Activated effector memory CD4-positive, alpha-beta T cell treated with Interleukin-2 at 50 U/mL for 16 hours (primary cell): Measurements from ENCODE around the gene POLR2F.
"Not testable (repeated sequence)": the region's sequence is repeated elsewhere in the genome, so short reads cannot be mapped to it uniquely, and the experiment has no call there.

Experiments used
- DNase-seq: peaks from one replicate; pipeline ENCODE4 v3.0.0-alpha.2; 2020

The POLR2F gene

DNA sequence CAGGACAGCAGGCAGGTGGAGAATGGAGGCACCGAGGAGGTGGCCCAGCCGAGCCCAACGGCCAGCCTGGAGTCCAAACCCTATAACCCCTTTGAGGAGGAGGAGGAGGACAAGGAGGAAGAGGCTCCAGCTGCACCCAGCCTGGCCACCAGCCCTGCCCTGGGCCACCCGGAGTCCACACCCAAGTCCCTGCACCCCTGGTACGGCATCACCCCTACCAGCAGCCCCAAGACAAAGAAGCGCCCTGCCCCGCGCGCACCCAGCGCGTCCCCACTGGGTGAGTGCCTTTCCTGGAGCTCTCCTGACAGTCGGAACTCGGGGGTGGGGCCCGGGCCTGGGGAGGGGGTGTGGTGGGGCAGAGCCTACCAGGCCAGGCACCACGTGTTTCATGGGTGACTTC, 27.7 kb upstream of the POLR2F start:
- DNase-seq = no peak

- DNase-seq = no peak
These were observed 27.1 kb upstream of the POLR2F start for GRCh38 chr22:37926358-37926757.

GRCh38 chr22:37926771-37927636, 26.5 kb upstream of the POLR2F start:
- no peak for DNase-seq

DNA sequence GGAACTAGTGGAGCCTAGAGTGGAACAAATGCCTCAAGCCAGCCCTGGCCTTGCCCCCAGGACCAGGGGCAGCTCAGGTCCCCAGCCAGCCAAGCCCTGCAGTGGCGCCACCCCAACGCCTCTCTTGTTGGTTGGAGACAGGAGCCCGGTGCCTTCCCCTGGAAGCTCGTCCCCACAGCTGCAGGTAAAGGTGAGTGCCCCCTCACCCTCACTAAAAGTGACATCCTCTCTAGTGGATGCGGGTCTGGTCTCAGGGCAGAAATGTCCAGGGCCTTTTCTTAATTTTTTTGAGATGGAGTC, 25.9 kb upstream of the POLR2F start:
- DNase-seq = no peak

- no peak for DNase-seq
These were observed 24.1 kb upstream of the POLR2F start for GRCh38 chr22:37929390-37929789.

GRCh38 chr22:37930270-37930951, 23.1 kb upstream of the POLR2F start:
- DNase-seq = no peak

GRCh38 chr22:37930952-37931440, 22.5 kb upstream of the POLR2F start:
- DNase-seq = no peak

- no peak for DNase-seq
These were observed 21.6 kb upstream of the POLR2F start for GRCh38 chr22:37931893-37932389.

DNA sequence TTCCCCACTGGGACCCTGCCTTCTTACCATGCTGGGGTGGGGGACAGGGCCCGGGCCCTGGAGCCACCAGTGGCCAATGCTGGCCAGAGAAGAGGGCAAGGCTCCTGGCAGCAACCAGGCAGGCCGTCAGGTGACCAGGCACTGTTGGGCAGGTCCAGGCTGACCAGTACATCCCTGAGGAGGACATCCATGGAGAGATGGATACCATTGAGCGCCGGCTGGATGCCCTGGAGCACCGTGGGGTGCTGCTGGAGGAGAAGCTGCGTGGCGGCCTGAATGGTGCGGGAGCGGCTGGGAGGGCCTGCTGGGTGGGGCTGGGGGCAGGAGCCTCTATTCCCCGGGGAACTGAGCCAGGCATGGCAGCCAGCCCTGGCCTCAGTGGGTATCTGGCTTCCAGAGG, 21.1 kb upstream of the POLR2F start:
- no peak for DNase-seq

DNA sequence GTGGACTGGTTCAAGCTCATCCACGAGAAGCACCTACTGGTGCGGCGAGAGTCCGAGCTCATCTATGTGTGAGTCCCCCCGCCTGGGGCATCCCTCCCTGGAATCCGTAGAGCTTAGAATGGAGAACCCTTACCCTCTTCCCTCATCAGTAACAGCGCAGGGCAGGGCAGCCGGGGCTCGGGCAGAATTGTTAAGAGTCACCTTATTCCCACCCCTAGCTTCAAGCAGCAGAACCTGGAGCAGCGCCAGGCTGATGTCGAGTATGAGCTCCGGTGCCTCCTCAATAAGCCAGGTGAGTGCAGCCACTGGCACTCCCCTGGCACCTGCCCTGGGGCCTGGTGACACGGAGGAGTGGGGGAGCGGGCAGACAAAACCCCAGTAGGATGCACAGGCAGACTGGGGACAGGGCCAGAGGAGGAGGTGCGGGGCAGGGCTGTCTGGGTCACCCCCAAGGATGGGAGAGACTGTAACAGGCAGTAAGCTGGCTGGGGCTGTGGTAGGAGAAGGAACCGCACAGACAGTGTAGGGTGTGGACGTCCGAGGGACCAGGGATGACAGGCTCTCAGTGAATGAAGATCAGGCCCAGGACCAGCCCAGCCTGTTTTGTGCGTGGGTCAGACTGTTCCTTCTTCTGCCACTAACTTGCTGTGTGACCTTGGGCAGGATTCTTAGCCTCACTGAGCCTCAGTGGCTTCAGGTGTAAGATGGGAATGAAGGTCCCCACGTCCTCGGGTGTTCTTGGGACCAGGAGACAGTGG, 20.5 kb upstream of the POLR2F start:
- DNase-seq = no peak

DNA sequence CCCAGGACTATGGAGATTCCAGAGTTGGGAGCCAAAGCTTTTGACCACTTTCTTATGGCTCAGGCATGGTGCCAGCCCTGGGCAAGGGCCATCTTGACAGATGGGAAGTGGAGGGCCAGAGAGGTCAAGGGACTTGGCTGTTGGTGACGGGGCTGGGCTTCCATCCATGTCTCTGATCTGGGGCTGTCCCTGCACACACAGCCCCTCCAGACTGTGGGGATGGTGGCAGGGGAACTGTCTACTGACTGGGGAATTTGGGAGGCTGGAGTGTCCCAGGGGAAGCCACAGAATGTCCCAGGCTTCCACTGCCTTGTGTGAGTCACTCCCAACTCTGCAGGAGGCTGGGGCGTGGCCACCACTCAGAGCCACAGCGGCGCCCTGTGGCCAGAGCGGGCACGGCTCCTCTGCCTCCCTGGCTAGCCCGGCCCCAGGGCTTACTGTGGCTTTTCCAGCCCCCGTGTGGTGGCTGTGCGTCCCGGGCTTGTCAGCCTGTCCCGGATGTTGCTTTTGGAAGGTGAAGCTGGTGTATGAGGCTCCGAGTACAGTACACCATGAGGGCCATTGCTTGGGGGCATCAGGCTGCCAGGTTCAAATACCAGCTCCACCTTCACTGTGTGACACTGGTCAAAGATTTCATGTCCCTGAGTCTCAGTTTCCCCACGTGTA, 19.7 kb upstream of the POLR2F start:
- DNase-seq = peak; percentile 71

DNA sequence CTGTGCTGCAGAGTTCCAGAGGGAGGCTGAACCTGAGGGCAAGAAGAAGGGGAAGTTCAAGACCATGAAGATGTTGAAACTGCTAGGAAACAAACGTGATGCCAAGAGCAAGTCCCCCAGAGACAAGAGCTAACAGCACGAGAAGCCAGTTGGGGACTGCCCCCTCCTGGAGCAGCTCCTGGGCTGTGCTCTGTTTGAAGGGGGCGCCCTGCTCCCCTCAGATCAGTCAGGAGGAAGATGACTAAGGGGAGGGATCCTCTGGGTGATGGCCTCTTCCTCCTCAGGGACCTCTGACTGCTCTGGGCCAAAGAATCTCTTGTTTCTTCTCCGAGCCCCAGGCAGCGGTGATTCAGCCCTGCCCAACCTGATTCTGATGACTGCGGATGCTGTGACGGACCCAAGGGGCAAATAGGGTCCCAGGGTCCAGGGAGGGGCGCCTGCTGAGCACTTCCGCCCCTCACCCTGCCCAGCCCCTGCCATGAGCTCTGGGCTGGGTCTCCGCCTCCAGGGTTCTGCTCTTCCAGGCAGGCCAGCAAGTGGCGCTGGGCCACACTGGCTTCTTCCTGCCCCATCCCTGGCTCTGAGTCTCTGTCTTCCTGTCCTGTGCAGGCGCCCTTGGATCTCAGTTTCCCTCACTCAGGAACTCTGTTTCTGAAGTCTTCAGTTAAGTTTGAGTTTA, 12.7 kb upstream of the POLR2F start:
- no peak for DNase-seq

DNA sequence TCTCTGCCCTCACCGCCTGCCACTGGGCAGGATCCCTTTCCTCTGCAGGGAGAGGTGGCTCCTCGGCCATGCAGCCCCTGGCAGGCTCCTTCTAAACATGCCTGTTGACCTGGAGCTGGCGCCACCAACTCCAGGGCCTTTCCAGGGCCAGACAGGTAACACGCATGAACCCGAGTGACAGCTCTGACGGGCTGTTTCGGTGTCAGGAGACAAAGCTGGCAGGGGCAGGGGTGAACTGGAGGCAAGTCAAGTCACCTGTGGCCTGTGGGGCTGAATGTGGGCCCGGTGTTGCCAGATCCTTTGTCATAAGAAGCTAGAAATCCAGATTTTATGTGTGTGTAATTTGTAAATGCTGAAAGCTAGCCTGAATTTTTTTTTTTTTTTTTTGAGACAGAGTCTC, 11.4 kb upstream of the POLR2F start:
- DNase-seq = no peak

- no peak for DNase-seq
These were observed 10.2 kb upstream of the POLR2F start for GRCh38 chr22:37943136-37943824.

DNA sequence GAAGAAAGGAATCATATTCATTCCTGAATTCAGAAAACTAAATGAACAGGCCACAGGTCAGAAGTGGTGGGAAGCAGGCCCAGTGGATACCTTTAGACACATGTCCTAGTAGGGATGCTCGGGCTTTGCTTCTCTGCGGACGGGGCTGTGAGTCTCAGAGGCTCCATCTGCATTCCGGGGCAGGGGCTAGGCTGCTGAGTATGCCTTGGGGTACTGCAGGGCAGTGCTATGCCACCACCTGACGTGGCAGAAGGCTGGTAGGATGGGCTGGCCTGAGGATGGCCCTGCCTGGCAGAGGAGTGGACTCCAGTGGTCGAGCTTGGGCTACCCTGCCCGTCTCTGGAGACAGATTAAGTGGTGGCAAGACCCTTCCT, 9.7 kb upstream of the POLR2F start:
- no peak for DNase-seq

- not testable (repeated sequence) for DNase-seq
These were observed 9.1 kb upstream of the POLR2F start for GRCh38 chr22:37944423-37944822.

GRCh38 chr22:37947142-37947795, 6.2 kb upstream of the POLR2F start:
- DNase-seq = not testable (repeated sequence)

DNA sequence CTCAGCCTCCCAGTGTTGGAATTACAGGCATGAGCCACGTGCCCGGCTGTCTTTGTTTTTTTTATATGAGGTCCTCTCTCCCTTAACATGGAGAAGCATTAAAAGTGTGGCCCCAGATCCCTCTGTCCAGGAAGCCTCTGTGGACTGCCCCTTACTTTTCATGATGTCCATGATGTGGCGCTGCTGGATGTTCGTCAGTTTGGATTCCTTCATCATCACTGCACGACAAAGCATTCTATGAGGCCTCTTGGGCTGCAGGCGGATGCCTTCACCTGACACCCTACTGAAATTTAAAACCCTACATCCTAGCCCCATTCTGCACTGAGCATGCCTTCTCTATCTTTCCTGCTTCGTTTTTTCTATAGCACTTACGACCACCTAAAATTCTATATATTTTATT, 2.2 kb upstream of the POLR2F start:
- DNase-seq = no peak

- DNase-seq = not testable (repeated sequence)
These were observed 870 bp upstream of the POLR2F start for GRCh38 chr22:37952629-37953028.

DNA sequence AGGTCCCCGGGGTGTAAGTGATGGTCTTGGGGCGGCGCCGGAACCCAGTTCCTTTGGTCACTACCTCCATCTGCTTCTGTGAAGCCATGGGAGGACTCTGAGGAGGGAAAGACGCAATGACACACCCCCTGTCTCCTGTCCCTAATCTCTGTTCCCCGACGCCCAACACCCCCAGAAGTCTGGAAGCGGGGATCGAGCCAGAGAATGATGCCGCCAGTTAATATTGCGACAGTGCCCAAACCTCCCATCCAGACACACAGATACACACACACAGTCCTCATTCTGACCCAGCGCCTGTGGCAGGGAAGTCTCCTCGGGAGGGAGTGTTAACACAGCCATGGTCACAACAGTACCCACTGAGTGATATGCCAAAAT, 450 bp upstream of the POLR2F start:
- DNase-seq = no peak

- no peak for DNase-seq
These were observed 1.2 kb downstream of the POLR2F start for GRCh38 chr22:37954686-37955085.
